ENCODE data around the gene PSAPL1.

The PSAPL1 gene

GRCh38 chr4:7434766-7435150 lies at the start of gene PSAPL1:
Gene PSAPL1, minus strand, starts transcription at chr4:7434930. Its CDS starts 51 bp downstream, at chr4:7434879.
- TF ChIP-seq MAX (IDR thresholded peaks at IDR 0.05) (no peak), EP300 (IDR thresholded peaks at IDR 0.05; ENCODE audit: borderline replicate concordance) (no peak), EGR1 (IDR thresholded peaks at IDR 0.05) (no peak), TEAD4 (IDR thresholded peaks at IDR 0.05) (no peak), FOXM1 (IDR thresholded peaks at IDR 0.05; ENCODE audit: borderline replicate concordance, low read depth) (no peak), CREB1 (IDR thresholded peaks at IDR 0.05; ENCODE audit: low read depth) (no peak), TCF12 (IDR thresholded peaks at IDR 0.05; ENCODE audit: low read depth) (no peak), YY1 (IDR thresholded peaks at IDR 0.05; ENCODE audit: low read depth) (no peak), RAD21 (IDR thresholded peaks at IDR 0.05; ENCODE audit: low read depth) (no peak), TAF1 (IDR thresholded peaks at IDR 0.05; ENCODE audit: low read depth) (no peak), CEBPB (IDR thresholded peaks at IDR 0.05) (no peak), ZBTB7A (IDR thresholded peaks at IDR 0.05; ENCODE audit: low read depth) (no peak), REST (IDR thresholded peaks at IDR 0.05; ENCODE audit: low read depth) (no peak), NFIC (IDR thresholded peaks at IDR 0.05) (no peak), USF1 (IDR thresholded peaks at IDR 0.05) (no peak)

- TF ChIP-seq REST (IDR thresholded peaks at IDR 0.05; ENCODE audit: low read depth), result no peak
- no peak for TF ChIP-seq RAD21 (IDR thresholded peaks at IDR 0.05; ENCODE audit: low read depth)
- TF ChIP-seq NFIC (IDR thresholded peaks at IDR 0.05), result no peak
- no peak for TF ChIP-seq YY1 (IDR thresholded peaks at IDR 0.05; ENCODE audit: low read depth)
- TF ChIP-seq TCF12 (IDR thresholded peaks at IDR 0.05; ENCODE audit: low read depth), result no peak
- TF ChIP-seq FOXM1 (IDR thresholded peaks at IDR 0.05; ENCODE audit: borderline replicate concordance, low read depth), result no peak
- no peak for TF ChIP-seq CEBPB (IDR thresholded peaks at IDR 0.05)
- TF ChIP-seq USF1 (IDR thresholded peaks at IDR 0.05), result no peak
- TF ChIP-seq CREB1 (IDR thresholded peaks at IDR 0.05; ENCODE audit: low read depth), result no peak
- TF ChIP-seq MAX (IDR thresholded peaks at IDR 0.05), result no peak
- TF ChIP-seq EP300 (IDR thresholded peaks at IDR 0.05; ENCODE audit: borderline replicate concordance), result no peak
Observed at GRCh38 chr4:7481227-7481626, 46.5 kb upstream of the PSAPL1 start.

- no peak for TF ChIP-seq EGR1 (IDR thresholded peaks at IDR 0.05)
- TF ChIP-seq ZBTB7A (IDR thresholded peaks at IDR 0.05; ENCODE audit: low read depth), result no peak
- no peak for TF ChIP-seq TCF12 (IDR thresholded peaks at IDR 0.05; ENCODE audit: low read depth)
- TF ChIP-seq FOXM1 (IDR thresholded peaks at IDR 0.05; ENCODE audit: borderline replicate concordance, low read depth), result no peak
- TF ChIP-seq RAD21 (IDR thresholded peaks at IDR 0.05; ENCODE audit: low read depth), result no peak
- TF ChIP-seq EP300 (IDR thresholded peaks at IDR 0.05; ENCODE audit: borderline replicate concordance), result no peak
- no peak for TF ChIP-seq YY1 (IDR thresholded peaks at IDR 0.05; ENCODE audit: low read depth)
- TF ChIP-seq REST (IDR thresholded peaks at IDR 0.05; ENCODE audit: low read depth), result no peak
- no peak for TF ChIP-seq NFIC (IDR thresholded peaks at IDR 0.05)
- TF ChIP-seq TAF1 (IDR thresholded peaks at IDR 0.05; ENCODE audit: low read depth), result no peak
- no peak for TF ChIP-seq MAX (IDR thresholded peaks at IDR 0.05)
- TF ChIP-seq CREB1 (IDR thresholded peaks at IDR 0.05; ENCODE audit: low read depth), result no peak
- TF ChIP-seq USF1 (IDR thresholded peaks at IDR 0.05), result no peak
Observed at GRCh38 chr4:7480423-7480822, 45.7 kb upstream of the PSAPL1 start.

GRCh38 chr4:7478665-7479064 lies 43.9 kb upstream of the PSAPL1 start:
- TF ChIP-seq NFIC (IDR thresholded peaks at IDR 0.05) (no peak), TEAD4 (IDR thresholded peaks at IDR 0.05) (no peak), ZBTB7A (IDR thresholded peaks at IDR 0.05; ENCODE audit: low read depth) (no peak), FOXM1 (IDR thresholded peaks at IDR 0.05; ENCODE audit: borderline replicate concordance, low read depth) (no peak), TCF12 (IDR thresholded peaks at IDR 0.05; ENCODE audit: low read depth) (no peak), CREB1 (IDR thresholded peaks at IDR 0.05; ENCODE audit: low read depth) (no peak), MAX (IDR thresholded peaks at IDR 0.05) (no peak), EGR1 (IDR thresholded peaks at IDR 0.05) (no peak), CEBPB (IDR thresholded peaks at IDR 0.05) (no peak), EP300 (IDR thresholded peaks at IDR 0.05; ENCODE audit: borderline replicate concordance) (no peak), TAF1 (IDR thresholded peaks at IDR 0.05; ENCODE audit: low read depth) (no peak), REST (IDR thresholded peaks at IDR 0.05; ENCODE audit: low read depth) (no peak), USF1 (IDR thresholded peaks at IDR 0.05) (no peak), RAD21 (IDR thresholded peaks at IDR 0.05; ENCODE audit: low read depth) (no peak), YY1 (IDR thresholded peaks at IDR 0.05; ENCODE audit: low read depth) (no peak)
